Glomerular visceral epithelial cell (primary cell): ENCODE results near the gene GIMAP8.

Source experiments
- DNase-seq: peaks from one replicate; pipeline ENCODE4 v3.0.0-alpha.2; 2016; ENCODE audit errors: extremely low spot score

The GIMAP8 gene

DNA sequence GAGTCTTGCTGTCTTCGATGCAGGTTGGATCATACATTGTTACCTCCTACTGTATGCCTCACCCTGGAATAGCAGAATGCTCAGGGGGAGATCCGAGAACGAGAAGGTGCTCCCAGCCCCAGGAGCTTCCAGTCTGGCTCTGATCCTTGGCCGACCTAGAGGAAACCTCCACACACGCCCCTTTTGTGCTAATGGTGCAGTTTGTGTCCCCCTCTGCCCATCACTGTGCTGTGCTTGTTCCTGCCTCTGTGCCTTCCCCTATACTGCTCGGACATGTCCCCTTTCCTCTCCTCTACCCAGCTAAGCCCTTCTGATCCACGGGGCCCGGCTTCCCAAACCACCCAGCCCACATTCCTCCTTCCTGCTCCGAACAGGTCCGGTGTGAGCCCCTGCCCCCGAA is 38.8 kb upstream of the GIMAP8 start:
- no peak for DNase-seq

DNA sequence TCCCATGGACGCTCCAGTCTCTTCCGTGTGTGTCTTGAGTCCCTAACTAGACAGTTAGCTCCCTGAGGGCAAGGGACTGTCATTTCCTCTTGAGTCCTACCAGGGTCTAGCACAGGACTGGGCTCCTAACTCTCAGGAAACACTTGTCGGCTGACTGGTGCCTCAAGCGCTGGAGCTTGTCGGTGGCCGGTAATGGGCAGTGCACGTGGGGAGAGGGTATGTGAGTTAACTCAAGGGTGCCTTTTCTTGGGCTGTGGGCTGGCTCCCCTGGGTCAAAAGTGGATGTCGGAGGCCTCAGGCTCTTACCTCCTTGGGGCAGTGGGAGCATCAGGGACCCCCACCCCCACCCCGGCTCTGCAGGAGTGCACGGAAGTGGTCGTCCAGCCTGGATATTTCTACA is 38.4 kb upstream of the GIMAP8 start:
- DNase-seq = no peak

DNA sequence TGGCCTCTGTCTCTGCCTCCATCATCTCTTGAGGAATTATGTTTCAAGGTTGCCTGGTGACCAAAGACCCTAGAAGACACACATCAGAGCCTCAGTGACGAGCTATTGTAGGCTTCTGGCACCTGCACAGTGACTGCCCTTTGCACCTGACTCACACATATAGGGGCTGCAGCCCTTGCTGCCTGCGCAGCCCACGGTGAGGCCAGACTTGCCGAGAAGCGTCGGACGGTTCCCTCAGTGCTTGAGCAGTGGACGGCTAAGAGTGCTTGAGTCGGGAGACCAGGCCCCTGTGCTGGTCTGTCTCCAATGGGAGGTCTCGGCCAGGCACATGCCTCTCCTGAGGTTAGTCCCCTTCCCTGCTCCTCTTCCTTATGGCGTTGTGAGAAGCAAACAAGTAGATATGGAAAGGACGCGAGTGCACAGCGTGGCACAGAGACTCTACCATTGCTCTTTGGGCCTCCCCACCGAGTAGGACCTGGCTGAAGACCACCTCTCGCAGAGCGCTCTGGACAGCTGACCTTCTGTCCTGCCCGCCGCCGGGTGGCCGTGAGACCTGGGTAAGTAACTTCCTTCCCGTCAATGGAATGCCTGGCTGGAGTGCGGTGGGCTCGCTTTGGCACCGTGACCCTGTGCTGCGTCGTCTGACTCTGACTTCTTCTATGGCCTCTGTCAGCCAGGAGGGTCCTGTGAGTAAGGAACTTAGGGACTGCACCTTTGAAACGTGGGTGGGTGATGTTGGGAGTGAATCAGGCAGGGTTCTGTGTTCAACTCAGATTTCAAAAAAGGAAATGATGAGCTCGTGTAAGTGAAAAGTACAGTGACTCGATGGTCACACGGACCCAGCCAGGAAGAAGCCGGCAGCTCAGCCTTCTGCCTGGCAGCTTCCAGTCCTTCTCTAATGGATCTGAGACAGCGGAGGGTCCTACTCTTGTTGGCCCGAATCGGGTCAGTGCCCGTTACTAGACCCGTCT is 37.6 kb upstream of the GIMAP8 start:
- no peak for DNase-seq

DNA sequence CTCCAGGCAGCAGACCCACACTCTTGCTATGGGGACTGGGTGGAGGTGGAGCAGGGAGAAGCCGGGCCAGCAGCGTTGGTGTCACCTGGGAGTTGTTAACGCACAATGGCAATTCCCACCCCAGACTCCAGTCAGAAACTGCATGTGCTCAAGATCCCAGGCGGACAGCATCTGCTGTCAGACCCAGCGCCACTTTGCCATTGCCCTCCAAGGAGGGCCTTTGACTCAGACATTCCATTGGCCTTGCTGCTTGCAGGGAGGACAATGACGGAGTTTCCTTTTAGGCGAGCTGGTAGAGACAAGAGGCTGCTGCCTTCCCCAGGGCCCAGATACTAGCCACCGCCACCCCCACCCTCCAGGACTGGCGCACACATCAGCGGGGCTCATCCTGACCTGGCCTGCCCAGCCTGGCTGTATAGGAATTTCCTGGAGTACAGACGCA is 36.8 kb upstream of the GIMAP8 start:
- DNase-seq = no peak

DNA sequence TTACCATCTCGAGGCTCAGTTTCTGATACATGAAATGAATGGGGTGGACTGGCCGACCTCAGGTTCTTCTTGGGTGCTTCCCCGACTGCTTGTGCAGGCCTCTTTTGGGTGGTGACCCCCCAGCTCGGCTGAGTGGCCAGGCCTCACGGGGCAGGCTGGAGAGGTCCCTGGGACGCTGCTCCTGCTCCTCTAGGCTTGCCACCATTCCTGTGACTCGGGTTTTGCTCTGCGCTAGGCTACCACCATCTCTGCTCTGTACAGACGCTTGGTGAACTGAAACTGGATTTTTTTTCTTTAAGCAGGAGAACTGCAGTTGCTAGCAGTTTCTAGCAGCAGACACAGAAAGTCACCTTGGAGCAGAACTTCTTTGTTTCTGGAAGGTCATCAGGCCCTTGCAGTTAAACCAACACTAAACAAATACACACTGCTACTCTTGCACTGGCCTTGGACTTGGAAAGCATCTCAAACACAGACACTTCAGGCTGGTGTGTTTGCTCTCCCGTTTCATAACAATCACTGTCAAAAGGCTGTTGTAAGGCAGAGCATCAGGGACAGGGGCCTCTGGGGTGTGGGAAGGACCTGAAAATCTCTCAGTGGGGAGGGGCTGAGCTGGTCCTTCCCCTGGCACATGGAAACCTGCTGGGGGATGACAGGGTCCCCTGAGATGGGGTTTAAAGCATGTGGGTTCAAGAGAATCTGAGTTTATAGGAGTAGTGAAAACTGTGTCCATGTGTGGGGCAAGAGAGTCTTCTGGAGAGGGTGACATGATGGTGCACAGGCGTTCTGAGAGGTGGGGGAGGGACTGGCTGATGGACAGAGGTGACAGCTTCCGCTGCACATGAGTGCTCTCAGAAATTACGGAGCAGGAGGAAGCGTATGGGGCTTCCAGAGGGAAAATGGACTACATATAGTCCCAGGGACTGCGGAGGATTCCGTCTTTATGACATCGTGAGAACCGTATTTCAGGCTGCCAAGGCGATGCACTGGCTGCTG is 35.0 kb upstream of the GIMAP8 start:
- no peak for DNase-seq

DNA sequence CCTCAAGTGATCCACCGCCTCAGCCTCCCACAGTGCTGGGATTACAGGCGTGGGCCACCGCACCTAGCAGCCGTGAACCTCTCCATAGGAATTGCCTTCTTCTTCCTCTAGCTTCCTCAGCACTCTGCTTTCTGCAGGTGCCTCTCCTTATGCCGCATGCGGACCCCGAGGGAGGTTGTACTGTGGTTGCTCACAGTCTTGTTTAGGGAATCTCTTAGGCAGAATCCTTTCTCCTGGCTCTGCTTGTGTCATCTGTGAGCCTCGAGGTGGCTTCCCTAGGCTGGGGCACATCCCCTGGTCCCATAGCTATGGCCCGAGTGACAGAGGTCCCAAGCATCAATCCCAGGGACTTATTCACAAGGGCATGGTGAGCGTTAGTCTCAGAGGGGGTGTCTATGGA is 33.2 kb upstream of the GIMAP8 start:
- DNase-seq = no peak

DNA sequence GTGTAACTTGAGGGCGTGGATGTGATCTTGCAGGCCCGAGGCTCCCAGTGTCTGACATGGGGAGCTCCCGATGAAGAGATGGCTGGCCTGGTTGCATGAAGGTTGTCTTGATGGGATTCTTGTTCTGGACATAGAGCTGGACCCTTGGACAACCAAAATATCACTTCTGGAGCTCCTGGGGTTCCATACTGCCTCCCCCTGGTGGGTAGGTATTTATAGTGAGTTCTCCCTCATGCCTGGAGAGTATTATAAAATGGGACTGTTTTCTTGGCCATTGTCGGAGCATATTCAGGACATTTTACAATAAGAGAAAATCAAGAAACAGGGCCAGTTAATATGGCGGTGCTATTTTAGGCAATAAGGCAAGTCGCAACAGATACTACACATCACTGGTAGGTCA is 32.6 kb upstream of the GIMAP8 start:
- no peak for DNase-seq

DNA sequence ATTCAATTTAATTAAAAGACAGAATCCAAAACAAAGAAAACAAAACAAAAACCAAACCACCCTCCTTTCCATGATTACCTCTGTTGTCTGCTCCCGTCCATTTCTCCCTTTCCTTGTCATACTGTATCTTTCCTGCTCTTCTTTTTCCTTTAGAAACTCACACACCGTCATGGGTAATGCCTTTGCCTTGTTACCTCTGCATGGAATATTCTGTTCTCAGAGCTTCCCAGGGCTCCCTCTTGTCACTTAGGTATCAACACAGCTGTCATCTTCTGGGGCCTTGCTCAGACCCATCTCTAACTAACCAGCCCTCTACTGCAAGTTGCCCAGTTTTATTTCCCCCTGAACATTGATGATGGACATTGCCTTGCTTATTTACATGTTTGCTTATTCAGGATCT is 30.2 kb upstream of the GIMAP8 start:
- DNase-seq = no peak

DNA sequence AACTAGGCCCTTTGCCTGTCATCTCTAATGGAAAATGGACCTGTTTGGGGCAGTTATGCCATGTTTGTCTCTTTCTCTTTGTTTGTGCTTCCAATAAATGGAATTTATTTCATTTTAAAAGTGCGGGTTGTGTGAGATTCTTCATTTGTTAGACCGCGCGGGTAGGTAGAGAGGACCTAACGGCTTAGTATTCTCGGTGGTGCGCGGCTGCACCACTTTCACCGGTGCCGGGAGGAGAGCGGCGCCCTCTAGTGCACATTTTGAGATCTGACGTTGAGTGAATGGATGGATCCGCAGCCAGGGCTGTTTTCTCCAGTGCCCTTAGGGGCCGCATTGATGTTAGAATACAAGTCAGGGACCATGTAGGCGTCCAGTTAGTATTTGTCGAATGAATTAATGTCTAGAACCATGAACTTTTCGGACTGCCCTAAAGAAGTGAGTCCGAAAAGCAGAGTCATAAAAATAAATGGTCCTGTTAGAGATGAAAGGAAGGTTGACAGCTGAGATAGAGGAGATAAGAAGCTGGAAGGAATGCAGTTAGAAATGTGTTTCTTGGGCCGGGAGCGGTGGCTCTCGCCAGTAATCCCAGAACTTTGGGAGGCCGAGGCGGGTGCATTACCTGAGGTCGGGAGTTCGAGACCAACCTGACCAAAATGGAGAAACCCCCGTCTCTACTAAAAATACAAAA is 29.3 kb upstream of the GIMAP8 start:
- peak; percentile 79 for DNase-seq

DNA sequence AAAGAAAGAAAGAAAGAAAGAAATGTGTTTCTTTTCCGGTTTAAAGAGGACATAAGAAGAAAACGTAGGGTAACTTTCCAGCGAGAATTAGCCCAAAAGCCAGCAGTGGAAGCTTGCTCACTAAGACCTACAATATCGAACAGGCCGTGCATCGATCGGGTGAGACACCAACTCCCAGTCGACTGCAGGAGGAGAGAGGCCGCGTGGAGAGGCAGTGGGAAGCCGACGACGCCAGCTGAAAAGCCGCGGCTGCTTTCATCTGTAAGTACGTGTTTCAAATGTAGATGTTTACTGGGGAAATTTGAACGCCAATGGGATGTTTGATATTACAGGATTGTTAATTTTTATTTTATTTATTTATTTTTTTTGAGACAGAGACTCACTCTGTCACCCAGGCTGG is 28.6 kb upstream of the GIMAP8 start:
- DNase-seq = no peak

DNA sequence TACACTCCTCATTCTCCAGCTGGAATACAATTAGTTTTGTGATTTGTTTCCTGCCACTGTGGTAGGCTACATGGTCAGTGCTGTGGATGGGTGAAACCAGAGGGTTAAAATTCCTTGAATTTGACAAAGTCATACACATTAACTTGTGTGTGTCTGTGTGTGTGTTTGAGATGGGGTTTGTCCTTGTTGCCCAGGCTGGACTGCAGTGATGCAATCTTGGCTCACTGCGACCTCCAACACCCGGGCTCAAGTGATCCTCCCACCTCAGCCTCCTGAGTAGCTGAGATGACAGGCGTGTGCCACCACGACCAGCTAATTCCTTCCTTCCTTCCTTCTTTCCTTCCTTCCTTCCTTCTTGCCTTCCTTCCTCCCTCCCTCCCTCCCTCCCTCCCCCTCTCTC is 24.8 kb upstream of the GIMAP8 start:
- DNase-seq = no peak

DNA sequence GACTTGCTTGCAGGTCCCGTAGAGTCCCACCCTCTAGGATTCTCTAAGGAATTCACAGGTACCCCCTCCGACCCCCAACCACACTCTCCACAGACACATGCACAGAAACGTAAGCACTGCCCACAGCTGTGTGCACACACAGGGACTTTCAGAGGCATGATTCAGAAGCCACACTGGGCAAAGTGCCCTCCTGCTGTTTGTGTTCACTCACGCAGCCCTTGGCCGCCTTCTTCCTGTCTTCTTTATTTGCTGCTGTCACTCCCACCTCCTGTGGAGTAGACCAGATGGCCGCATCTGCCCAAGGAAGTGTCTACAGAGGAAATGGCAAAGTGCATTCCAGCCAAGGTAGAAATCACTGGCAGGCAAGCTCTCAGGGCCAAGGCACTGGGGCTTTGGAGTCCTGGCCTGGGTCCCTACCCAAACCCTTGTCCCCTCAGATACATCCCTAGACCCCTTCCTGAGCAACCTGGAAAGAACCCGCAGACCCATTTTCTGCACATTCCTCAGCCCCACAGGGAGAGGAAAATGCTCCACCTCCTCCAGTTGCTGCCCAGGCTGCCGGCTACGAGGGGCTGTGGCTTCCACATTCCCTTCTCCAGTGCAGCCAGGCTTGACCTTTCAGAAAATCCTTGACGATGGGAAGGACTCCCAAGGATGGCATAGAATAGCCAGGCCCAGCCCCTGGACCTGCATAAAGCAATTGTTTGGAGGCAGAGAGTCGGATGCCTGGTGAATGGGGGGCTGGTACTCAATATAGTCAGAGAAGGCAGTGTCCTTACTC is 21.6 kb upstream of the GIMAP8 start:
- peak; percentile 94 for DNase-seq

DNA sequence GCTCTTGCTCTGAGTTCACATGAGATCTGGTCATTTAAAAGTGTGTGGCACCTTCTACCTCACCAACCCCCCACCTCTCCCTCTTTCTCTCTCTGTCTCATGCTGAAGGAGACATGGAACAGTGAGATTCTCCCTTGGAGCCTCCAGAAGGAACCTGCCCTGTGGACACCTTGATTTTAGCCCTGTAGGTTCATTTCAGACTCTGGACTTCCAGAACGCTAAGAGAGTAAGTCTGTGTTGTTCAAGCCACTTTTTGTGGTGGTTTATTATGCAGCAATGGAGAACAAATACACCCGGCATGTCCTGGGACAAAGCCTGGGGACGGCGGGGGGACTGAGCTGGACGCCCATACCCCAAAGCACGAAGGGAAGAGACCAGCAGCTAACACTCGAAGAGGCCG is 20.7 kb upstream of the GIMAP8 start:
- DNase-seq = no peak

DNA sequence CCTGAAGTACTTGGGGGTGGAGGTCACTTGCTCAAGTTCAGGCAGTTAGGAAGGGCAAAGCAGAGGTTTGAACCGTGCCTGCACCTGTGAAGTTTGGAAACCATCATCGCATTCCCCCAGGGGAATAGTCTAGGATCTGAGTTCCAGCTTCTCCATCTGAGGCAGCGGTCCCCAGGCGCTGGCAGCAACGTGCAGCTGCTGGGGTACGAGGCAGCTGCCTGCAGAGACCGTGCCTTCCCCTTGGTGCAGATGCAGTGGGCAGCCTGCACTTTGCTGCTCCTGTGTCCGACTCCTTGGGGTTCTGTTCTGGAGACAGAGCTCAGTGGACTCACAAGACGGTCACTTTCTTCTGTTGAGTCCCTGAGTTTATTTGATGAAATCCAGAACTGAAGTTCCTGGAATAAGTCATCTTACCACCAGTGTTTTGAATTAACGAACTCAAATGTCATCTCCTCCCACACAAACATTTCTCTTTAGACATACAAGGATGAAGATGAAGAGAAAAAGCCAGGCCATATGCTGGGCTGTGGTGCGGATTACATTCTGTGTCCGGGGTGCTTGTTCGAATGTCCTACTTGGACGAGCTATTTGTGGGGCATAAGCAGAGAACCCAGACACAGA is 19.9 kb upstream of the GIMAP8 start:
- DNase-seq = no peak

DNA sequence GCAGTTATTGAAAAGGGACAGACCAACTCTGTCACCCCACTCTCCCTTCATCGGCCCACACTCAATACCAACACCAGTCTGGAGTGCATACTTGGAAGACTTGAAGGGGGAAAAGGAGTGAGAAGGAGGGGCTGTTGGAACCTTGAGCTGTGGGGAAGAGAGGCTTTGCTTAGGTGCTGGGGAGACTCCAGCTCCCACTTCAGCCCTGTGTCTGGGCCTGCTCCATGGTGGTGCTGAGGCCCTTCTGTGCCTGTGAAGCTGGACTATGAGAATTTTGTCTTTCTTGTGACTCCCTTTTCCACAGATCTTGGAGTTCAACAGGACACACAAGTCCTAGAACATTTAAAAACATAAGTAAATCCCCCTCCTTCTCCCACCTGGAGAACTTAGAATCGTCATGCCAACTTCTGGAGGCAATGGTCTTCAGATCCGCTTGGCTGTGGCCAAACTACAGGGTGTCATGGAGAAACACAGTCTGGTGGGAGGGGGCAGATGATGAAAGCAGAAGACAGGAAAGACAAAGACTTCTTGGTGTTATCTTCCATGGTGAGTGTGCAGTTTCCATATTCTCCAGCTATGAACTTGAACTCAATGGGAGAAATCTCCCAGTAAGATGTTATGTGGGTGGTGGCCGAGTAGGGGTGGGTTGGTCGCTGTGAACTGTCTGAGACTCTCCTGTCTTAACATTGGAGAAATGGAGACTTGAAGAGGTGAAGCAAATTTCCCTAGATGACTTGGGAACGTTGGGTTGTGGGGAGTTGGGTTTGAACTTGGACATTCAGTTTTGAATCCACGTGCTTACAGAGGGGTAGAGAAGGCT is 18.4 kb upstream of the GIMAP8 start:
- DNase-seq = no peak

DNA sequence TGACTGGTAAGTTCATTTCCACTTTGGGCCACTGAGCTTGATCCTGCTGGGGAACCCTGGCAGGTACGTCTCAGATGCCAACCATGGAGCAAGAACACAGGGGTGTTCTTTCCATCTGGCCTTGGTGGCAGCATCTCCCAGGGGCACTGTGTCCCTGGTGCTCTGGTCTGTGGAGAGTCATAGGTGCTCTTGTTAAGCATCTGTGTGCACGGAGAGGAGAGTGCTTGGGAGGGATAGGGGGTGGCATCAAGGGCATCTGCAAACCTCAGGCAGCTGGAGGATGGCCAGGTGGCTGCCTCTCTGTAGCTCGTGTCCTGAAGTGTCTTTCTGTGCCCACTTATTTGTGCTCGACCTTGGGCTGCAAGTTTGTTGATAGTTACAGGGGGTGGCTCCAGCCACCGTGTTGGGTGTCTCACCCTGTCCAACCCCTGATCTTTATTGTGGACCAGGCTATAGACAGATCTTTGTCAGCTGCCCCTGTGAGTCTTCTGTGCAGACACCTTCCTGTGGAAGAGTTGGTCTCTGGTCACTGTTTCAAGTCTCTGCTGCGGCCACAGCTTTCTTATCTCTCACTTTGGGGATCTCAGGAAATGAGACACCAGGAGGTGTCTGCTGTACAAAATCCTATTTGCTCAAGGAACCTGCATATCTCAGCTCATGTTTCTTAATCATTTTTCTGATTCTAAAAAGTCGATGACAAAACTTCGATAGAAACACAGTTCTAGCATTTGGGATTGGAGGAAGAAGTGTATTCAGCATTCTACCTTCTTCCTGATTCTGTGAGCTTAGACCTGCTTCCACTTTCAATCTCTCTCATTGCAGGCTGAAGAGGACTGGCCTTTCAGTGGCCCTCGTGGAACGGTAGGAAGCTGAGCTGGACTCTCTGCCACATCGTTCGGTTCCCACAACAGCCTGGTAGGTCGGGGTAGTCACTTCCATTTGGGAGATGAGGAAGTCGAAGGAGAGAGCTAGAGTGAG is 17.2 kb upstream of the GIMAP8 start:
- DNase-seq = no peak

DNA sequence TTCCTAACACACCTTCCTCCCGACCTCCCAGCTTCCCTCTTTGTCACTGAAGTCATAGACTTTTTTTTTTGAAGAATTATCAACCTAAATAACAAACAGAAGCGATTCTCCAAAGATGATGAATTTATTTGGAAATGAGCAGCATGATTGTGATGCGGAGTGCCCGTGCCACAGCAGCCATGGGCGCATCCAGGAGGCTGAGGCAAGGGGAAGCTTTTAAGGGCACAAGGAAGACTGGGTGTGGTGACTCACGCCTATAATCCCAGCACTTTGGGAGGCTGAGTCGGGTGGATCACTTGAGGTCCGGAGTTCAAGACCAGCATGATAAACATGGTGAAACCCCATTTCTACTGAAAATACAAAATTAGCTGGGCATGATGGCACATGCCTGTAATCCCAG is 16.2 kb upstream of the GIMAP8 start:
- no peak for DNase-seq

DNA sequence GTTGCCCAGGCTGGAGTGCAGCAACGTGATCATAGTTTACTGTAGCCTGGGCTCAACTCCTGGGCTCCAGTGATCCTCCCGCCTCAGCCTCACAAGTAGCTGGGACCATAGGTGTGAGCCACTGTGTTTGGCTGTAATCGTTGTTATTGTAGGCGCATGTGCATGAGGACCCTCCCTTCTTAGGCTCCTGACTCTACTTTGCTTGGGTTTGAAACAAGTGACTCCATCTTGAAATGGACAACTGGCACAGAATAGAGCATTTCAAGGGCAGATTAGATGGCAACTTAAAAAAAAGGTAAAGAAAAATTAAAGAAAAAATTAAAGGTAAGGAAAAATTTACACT is 15.4 kb upstream of the GIMAP8 start:
- no peak for DNase-seq
